Muscle of arm (tissue), 12 donors: Measurements from ENCODE around the gene KIF26B. TPM values are rescaled to one million over a fixed set of nuclear protein-coding genes. Genes with fewer than 3 reads are reported as not detected.

Source experiments
- DNase-seq: peaks from one replicate; pipeline ENCODE4 v3.0.0-alpha.2; 2013
- polyA plus RNA-seq, 12 donors: library from polyadenylated mRNA; unstranded; fragments of 120-200 nt; gene quantifications; one replicate each; pipeline ENCODE4 v1.2.1, GENCODE V29; 2013; ENCODE audit not compliant: insufficient read length in 12 of 12

KIF26B gene
- polyA plus RNA-seq, 12 donors, result 0.94 to 7.8 (median 1.1) TPM; not detected in 1

DNA sequence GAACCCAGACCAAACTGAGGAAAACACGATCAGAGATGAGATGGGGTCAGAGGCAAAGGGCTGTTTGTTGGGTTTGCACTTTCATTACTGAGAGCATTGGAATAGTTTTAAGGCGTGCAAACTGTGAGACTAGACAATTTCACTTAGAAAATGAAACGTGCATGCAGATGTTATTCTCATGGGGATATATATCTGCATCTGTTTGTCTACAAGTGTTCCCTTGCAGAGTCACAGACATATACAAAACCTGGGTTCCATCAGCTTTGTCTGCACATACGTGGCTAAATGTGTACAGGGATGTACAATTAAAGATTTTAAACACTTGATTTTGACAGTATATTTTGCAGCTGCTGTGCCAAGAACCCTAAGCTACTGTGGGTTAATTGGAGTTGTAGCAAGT lies 355.4 kb downstream of the KIF26B start:
- DNase-seq, result no peak

DNA sequence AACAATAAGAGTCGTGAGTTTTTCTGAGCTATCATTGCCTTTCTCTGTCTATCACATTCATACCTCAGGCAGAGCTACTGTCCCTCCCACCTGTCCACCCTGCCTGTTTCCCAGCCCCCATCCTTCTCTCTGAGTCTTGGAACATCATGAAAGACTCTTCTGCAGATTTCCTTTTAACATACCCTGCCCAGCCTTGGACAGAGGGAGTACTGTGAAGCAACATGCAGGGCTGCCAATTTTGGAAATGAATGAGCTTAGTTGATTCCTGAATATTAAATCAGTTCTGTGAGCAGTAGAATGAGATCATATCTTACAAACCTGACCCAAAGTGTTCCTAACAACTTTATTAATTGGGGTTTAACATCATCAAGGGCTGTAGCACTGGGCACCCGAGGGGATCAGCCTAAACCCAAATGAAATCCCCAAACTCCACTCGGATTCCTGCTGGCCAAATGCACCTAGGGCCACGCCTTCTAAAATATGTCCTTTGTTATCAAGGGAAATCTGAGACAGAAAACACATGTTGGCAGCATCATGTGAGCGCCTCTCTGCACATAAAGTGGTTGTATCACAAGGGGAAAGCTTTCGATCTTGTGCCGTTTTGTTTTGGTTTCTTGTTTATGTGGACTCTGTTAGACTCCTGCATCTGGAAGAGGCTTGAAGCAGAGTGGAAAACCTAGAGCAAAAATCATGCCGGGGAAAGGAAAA lies 357.6 kb downstream of the KIF26B start:
- DNase-seq, result peak; percentile 24

DNA sequence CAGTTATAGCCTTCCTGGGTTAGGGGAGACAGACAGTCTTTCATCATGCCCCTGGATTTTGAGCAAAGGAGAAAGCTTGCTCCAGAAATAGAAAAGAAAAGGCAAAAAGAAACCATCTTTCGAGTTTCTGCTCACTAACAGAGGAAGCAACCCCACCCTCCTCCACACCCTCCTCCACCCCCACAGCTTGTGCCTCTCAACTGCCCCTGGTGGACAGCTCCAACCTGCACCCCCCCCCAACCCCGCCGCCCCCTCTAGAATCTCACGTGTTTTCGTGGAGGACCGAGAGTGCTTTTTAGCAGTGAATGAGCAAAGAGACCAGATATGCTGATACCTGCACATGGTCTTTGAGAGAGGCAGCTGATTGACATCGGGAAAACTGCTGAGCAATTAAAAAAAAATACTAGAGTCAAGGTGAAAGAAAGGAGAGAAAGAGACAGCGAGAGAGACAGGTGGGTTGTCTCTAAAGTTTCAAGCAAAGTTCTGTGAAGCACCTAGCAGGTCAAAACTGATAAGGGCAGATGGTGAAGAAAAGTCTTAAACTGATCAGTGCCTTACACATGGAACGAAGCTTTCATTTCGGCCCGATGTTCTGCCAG lies 358.3 kb downstream of the KIF26B start:
- no peak for DNase-seq

DNA sequence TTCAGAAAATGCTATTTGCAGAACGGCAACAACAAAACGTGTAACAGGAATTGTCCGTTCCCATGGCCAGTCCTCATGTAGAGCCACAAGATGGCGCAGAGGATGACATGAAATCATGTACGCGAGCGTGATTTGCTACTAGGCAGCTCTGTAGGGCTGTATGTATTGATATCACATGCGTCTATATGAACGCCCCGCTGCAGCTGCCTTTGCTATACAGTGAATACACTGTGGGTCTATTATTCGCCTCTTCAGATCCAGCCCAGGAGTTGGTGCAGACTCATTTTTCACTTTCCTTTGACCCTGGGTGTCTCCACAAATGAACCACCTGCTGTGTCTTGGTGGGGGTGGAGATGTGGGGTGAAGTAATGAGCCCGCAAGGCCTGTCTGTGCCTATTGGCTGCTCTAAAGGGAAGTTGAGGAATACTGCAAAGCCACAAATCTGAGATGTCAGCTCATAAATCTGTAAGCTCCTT lies 361.5 kb downstream of the KIF26B start:
- peak; percentile 40 for DNase-seq

DNA sequence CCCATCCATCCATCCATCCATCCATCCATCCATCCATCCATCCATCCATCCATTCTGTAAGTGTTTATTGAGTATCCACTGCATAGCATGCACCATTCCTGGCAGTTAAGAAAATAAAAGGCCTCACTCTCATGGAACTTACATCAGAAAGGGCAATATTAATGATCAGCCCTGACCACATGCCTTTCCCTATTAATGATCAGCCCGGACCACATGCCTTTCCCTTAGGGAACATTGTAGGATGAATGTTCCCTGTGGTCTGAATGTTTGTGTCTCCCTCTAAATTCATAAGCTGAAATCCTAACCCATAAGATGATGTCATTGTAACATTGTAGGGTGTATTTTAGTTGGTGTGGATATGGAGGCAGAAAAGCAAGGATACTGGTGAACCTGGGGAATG lies 365.8 kb downstream of the KIF26B start:
- DNase-seq, result no peak

DNA sequence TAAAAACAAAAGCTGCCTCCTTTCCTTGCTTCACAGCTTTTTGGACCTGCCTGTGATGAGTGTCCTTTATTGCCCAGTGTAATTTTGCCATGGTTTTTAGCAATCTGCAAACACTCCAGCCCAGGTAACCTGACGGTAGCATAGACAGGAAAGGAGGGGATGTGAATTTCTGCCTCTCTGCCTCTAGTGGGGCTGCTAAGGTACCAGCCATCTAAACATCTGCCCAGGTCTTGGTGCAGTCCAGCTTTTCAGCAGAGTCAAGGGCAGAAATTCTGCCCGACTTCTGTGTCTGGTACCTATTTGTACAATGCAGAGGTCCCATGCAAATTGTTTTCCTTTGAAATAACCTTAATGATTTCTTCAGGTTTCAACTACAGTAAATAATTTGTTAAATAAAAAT lies 371.4 kb downstream of the KIF26B start:
- no peak for DNase-seq

DNA sequence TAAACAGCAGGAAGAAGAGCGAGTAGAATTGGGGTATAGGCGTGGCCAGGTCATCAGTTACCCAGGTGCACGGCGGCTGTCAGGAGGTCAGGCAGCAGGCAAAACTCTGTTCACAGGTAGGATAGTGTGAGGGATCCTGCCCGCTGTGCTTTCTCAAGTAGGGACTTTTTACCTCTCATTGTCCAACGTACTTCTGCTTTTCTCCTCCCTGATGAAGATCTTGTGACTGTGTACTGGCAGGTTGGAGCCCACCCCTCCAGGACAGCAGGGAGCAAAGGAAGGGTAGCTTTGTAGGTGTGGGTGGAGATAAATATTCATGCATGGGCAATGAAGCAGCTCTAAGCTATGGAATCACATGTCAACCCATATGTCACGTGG lies 373.5 kb downstream of the KIF26B start:
- DNase-seq, result no peak

DNA sequence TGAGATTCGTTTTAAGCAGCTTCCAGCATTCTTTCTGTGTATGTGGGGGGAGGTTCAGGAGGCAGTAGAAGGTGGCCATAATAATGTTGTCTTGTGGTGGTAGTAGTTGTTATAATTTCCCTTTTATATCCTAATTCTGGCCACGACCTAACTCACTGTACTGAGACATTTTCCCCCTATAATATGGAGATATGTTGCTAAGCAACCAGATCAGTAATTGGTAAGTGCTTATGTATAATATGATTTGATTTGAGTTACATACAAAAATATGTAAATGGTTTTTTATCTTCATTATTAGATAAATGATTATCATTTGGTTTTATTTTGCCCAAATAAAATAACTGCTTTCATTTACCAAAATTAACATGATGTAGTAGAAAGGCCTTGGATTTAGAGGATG lies 376.2 kb downstream of the KIF26B start:
- DNase-seq, result no peak

DNA sequence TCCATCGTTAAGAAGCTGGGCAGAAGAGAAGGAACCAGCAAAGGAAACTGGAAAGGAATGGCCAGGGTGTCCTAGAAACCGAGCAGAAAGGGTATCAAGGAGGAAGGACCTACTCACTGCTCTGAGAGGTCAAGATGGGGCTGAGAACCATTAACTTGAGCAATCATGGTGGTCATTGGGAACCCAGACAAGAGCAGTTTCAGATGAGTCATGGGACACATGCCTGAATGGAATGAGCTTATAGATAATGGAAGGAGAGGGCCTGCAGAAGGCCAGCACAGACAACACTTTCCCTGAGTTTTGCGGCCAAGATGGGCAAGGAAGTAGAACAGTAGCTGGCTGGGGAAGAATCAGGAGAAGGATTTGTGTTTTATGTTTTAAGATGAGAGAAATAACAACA lies 383.2 kb downstream of the KIF26B start:
- DNase-seq, result no peak

DNA sequence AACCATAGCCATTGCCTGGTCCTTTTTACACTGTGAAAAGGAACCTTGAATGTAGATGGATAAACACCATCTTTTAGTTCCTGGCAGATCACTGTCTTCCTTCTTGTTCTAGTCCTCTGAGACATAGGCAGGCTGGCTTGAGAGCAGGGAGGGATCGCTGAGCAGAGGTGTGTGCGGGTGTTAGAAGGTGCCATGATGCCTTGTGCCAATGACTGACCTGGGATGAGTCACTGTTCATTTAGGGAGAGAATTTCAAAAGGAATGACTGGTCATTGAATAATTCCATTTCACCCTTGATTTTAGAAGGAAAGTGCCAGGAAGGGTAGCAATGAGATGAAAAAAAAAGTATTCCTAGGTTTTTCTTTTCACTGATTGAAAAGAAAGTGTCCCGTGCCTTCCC lies 383.9 kb downstream of the KIF26B start:
- DNase-seq, result no peak

DNA sequence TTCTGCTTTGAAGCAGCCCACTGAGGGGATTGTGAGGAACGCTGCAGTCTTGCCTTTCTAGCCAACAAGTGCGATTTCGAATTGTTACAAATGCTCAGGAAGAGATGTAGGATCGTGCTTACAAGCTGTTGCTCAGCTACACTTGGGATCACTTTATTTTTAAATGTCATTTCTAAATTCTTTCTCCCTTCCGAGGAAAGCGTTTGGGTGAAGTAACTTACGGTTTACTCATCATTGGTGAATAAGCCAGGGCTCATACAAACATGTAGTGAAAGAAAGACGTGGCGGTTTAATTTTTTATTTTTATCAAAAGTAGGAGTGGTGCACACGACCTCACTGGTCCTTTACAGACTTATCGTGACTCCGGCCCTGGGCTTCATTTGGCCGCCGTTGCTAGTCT lies 386.6 kb downstream of the KIF26B start:
- no peak for DNase-seq

DNA sequence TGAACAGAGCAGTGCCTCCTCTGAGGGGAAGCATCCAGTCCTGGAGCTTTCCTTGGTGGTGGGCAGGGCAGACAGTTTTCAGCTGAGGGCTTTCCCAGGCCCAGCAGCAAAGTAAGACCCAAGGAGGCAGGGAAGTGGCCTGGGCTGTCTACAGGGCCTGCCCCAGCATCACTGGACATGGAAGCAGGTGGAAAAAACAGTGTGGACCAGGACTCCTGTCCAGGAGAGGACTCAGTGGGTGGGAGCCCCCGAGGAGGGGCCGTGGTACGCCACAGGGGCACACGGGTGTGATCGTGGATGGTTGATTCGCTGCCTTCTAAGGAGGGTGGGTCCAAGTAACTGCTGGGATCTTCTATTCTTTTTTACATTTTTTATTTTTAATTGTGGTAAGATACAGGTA lies 387.6 kb downstream of the KIF26B start:
- DNase-seq, result no peak

DNA sequence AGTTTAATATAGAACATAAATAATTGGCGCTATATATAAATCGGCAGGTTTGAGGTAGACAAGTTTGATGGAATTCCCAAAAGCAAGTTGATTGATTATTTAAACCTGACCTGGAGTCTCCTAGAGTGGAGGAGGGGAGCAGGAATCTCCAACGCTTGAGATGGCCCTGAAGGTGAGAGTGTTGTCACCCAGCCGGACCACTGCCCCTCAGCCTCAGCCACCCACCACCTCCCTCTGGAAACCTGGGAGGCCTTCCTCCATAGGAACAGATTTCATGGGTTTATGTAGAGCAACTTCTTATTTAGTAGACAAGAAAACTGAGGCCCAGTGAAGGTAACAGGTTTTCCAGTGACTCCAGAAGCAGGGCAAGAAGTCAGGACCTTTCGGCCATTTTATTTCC lies 389.5 kb downstream of the KIF26B start:
- DNase-seq, result no peak

DNA sequence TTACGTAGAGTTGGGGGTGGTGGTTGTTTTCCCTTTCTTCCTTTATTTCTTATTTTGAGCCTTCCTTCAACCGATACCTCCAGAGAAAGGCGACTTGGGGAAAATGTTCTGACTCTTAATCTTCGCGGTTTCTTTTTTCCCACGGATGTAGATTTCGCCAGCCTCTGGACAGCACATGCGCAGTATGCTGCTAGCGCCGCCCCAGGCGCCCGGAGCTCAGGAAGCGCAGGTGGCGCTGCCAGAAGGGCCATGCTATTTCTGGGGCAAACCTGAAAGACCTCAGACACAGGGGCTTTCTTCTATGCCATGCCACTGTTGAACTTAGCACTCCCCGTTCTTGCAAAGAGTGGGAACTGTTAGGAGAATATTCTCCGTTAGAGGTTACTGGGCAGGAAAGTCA lies 392.1 kb downstream of the KIF26B start:
- DNase-seq, result no peak

DNA sequence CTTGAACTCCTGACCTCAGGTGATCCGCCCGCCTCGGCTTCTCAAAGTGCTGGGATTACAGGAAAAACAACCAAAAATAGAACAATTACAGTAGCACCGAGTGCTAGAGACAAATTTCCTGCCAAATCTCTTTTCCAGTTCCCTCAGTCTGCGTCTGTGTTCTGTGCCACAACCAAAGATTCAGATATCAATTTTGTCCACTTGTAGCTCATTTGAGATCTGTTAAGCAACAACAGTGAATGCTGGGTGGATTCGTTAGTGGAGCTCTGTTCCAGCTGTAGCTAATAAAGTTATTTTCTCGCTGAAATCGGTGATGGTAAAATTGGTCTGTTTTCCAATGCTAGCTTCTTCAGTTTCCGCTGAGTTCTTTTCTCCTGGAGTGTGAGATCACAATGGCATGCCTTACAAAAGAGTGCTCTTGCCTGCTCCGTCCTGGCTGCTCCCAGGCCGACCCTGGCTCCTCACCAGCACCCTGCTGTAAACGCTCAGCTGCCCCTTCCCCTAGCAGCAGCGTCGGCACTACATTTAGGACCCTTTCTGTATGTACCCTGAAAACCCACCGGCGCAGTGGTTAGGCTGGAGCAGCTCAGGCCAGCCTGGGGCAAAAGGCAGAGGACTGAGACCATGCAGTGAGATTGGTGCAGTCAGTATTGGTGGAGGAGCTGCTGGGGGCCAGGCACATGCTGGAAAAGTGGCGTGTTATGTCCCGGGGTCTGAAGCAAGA lies 395.4 kb downstream of the KIF26B start:
- peak; percentile 15 for DNase-seq

DNA sequence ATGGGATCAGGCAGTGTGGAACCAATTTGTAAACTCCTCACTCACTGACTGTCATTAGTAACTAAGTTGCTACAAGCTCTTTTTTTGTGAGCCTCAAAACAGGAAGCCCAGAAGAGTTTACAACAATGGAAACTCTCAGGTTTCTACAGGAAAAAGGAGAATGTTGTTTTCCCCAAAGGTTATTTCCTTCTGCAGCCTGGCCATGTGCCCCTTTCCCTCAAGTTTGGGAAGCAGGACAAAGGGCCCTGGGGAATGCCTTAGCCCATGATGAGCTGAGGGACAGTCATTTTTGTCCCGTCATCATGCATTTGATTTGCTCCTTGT lies 395.9 kb downstream of the KIF26B start:
- no peak for DNase-seq

DNA sequence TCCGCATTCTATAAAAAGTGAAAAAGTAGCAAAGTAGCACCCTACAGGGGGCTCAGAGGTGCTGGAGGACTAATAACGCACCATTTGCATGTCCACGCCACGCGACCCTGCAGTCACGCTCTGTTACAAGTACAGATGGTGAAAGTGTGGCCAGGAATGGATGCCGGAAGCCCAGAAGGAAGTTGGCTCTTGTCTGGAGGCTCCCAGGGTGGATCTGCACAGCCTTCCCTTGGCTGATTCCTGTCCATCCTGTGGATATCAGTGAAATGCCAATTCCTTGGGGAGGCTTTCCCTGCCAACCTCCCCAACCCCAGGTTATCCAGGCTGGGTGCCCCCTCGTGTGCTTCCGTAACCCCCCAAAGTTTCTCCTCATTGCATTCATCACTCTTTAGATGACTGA lies 396.8 kb downstream of the KIF26B start:
- no peak for DNase-seq

DNA sequence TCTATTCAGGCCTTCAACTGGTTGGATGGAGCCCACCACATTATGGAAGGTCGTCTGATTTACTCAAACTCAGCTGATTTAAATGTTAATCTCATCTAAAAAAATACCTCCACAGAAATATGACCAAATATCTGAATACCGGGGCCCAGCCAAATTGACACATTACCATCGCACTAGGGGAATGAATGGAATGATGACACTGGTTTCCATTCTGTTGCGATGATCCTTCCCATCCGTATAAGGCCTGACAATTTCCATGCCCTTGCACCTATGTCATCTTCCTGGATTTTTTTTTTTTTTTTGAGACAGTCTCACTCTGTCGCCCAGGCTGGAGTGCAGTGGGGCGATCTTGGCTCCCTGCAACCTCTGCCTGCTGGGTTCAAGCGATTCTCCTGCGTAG lies 397.5 kb downstream of the KIF26B start:
- no peak for DNase-seq

DNA sequence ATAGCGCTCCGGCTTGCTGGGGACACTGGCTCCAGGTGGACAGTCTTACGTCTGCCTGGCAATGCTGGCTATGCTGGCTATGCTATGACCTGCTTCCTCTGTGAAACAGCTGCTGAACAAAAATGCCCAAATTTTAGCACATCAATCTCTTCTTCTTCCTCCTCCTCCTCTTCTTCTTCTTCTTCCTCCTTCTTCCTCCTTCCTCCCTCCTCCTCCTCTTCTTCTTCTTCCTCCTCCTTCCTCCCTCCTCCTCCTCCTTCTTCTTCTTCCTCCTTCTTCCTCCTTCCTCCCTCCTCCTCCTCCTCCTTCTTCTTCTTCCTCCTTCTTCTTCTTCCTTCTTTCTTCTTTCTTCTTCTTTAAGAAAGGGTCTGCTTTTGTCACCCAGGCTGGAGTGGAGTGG lies 401.3 kb downstream of the KIF26B start:
- no peak for DNase-seq

DNA sequence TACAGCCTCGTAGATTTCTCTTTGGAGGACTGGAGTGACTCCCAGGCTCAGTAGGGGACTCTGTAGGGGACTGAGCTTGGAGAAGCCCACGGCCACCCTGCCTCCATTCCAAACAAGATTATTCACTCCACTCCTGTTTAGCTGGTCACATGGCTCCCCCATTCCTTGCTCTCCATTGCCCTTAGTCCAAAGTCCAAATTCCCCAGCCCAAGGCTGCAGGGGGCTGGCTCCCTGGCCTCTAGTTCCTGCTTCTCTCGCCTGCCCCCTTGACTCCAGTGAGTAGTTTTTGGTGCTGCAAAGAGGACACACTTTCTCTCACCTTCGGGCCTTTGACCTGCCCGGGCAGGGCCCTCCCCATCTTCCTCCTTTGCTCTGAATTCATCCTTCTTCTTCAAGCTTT lies 403.3 kb downstream of the KIF26B start:
- DNase-seq, result no peak

DNA sequence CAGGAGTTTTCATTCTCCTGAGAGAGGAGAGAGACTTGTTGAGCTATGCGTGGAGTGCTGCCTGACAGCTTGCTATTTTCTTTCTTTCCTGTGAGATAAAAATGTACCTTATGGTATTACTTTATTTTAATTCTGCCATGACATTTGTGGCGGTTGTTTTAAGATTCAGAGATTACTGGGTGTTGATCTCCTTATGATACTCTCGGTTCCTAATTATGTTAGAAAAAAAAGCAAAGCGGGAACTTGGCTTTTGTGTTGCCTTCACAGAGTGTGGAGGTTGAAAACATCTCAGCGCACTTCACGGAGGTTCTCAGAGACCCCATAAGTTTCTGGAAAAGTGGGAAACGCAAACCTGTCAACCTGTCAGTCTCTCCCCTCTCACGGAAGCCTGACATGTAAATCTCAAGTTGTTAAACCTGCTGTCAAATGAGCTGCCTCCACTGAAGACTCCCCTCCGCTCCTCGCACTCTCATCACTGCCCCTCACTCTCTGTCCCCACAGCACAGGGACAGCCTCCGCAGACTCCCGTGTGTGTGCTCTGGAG lies 405.6 kb downstream of the KIF26B start:
- DNase-seq, result no peak

DNA sequence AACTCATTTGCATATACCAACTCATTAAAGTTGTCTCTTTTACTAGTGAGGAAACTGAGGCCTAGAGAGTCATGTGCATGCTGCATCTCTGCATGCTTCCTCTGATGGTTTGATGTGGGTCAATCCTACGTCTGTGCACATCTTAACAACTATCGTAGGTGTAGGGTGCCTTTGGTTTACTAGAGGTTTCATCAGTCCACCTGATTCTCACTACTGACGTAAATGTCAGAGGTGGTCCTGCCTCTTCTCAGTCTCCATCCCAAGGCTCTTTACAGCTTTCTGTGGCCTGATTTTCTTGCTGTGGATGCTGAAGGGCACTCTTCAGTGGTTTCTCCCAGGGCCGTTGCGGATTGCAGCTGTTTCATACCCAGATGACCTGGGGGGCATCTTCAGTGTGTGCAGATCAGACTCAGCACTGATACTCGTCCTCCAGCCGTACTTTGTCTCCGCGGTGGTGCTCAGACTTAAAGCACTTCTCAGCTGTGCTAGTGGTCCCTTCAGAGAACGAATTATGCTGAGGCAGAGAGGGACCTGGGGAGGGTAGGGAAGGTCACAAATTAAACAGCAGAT lies 407.0 kb downstream of the KIF26B start:
- no peak for DNase-seq

DNA sequence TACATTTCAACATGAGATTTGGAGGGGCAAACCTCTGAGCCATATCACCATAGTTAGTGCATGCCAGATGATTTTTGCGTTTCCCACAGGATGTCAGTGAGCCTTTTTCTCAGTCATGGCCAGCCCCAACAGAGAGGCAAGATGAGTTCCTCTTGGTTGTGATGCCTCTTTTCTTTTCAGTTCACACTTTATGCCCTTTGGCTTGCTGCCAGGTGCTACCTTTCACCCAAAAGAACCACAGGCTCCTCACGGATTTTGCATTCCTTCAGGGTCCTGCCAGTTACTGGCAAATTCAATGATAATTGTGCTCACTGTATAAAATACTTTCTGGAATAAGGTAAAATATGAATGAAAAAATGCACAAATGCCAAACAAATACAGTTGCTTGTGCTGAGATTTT lies 411.3 kb downstream of the KIF26B start:
- DNase-seq, result no peak
